NCI-H187 treated with DMSO at 0.1 percent for 48 hours (cell line): Measurements from ENCODE around the gene CMSS1.

Experiments
- DNase-seq: peaks from one replicate; lab custom pipeline; 2025; lab: John Stamatoyannopoulos, UW

The CMSS1 gene

DNA sequence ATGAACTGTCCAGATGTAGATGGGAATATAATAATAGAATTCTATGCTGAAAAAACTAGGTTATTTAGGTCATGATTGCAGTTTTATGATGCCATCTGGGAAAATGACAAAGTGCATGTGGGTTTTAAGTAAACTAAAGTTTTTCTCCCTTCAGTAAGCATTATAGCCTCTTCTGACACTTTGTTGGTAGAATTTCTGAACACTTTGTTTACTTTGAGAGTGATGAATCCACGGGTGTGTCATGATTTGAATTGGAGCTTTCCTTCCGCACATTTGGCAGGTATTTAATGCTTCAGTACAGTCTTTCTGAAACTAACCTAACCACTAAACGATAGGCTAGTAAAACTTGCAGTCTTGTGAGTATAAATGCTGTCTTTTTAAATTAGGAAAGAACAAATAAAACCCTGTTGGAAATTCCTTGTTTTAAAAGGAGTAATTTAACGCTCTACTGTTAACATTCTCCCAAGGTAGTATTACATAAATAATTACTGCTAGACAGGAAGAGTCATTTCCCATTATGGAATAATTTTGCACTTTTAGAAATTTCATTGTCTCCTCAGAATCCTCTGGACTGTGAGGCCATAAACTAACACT, 289.7 kb downstream of the CMSS1 start:
- DNase-seq: no peak

DNA sequence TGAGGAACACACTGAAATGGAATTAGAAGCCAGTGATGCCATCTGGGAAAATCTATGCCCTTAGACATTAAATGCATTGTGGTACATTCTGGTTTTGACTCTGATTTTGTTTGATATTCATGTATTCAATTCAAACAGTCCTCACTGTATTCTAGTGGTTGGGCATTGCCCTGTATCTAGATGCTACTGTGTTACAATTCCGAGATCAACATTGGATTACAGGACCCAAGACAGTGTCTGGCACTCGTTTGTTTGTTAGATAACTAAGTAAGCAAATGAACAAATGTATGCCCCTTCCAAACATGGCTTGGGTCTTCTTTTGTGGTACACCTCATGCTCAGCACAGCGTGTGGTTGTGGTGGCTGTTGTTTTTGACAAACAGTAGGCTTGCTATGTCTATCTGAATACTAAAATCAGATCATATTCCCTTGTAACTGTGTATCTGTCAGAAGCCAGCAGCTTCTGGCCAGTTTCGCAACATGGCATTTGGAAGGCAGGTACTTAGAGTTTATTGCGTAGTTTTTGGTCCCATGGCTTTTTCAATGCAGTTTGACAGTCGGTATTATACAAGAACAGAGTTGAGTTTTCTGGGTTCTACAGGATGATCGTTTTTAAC, 290.9 kb downstream of the CMSS1 start:
- DNase-seq: no peak

DNA sequence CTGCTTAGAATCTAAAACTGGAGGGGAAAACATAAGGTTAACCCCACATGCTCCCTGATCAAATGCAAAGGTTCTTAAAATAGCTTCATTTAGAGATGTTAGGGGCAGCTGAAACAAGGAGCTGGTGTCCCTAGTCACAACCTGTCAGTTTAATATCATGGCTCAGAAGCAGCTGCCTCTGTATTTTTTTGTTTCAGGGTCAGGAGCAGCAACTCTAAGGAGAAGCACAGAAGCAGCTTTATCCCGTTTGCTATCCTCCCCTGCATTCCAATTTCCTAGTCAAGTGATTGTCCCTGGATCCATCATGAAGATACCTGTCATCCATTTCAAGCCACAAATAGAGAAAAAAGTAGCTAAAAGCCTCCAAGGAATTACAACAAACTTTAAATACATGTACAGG, 292.5 kb downstream of the CMSS1 start:
- DNase-seq: no peak

DNA sequence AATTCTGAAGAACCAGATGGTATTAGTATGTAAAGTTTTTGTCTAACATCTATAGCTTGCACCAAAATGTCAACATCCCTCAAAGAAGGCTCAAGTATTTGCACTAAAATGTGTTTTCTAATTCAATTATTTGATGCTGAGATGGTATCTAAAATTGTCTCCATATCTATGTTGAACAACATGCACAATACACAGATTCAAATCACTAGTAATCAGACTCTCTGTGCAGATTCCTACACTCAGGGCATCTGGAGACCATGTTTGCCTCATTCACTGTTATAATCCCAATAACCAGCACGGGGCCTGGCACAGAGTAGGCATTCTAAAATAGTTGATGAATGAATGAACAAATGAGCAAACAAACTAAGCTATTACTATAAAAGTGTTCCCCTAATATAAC, 294.1 kb downstream of the CMSS1 start:
- DNase-seq: no peak

DNA sequence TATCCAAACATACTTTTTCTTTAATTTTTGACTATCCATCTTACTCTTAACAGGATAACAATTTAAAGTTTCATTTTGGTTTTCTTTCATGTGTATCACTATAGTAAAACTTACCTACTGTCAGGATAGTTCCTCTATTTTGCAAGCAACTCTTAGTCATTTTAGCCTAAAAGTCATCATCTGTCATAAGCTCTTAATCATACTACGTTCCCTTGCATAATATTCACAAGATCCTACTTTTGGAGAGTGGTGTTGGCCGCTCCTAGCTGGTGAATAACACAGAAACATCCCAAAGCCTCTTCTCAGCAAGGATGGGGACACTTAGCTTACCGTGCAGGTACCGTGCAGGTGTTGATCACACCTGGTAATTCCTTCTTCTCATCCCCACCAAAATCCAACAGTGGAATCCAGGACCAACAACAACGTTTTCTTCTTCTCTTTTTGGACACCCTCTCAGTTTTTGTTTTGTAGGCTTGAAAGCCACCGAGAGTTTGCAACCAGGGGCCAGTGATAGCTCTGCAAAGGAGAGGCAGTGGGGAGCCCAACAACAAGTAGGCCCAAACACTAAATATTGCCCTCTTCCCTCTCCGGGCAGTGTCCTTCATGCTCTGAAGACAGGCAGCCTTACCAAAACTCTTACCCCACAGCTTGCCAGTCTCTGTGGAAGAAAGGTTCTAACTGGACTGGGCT, 296.2 kb downstream of the CMSS1 start:
- DNase-seq: no peak

DNA sequence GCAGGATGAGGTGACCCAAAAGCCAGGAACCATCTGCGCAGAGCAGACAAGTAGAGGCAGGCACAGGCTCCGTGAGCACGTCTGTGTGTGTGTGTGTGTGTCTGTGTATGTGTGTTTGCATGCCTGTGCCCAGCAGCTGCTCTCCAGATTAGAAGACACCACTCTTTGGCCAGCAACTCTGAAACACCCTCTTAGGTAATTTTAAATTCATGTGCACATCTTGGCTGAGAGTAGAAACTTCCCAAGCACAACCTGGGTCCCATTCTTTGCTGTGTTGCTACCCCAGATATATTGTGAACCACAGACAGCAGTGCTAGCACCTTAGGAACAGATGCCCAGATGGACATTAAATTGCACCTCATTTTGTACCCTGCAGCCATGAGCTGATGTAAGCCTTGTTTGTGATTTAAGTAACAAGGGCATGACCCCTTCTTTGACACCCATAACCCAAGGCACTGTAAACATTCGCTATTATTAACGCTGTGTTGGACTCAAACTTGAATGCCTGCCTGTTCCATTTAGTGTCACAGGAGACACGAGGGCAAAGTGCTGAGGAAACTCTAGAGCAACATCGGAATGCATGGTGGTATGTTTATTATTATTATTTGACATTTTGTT, 296.9 kb downstream of the CMSS1 start, which contains the start of gene FILIP1L:
Gene FILIP1L, minus strand, starts transcription at position 89 of the 618 bp plus-strand sequence.
- DNase-seq: no peak

DNA sequence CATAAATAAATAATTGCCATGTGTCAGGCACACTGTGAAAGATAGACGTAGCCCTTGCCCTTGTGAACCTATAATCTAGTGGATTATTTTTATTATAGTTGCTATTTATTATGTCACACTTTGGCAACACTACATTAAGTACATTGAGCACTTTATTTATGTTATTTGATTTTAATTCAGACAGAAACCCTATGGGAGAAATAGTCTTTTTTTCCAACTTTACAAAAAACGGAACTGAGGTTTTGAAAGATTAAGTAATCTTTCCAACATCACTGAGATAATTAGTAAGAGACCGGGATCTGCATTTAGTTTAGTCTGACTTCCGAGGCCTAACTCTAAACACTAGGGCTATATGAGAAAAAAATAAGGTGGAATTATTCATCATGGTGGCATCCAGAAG, 299.4 kb downstream of the CMSS1 start:
- DNase-seq: no peak

DNA sequence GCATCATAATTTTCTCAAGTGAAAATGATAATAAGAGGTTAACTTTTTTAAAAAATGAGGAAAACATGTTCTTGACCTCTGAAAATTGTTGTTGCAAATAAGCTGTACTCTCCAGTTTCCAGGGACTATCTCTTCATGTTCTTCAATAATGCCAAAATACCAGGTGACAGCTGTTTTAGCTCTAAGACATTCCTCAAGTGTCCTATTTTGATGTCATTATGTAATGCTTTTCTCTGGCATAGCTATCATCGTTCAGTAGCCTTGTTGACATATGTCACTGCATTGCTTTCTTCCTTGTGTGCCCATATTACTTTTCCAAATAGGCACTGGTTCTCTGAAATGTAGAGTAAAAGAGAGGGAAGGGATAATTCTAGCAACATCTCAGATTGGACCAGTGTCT, 302.4 kb downstream of the CMSS1 start:
- DNase-seq: no peak

DNA sequence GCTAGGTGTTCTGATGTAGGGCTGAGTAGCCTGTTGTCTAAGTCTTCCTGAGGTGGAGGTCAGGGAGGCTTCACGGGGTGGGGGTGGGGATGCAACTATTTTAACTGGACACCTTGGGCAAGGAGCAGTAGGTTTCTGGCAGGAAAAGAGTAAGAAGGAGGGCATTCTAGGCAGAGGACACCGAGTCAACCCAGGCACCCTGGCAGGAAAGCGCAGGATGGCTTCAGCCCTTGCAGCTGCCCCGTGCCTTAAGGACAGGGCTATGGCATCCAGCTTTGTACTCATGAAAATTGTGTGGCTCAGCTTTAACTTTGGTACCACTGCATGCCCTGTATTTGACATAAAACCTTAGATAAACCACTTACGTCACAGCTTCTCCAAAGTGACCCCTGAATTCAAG, 303.0 kb downstream of the CMSS1 start:
- no peak for DNase-seq

DNA sequence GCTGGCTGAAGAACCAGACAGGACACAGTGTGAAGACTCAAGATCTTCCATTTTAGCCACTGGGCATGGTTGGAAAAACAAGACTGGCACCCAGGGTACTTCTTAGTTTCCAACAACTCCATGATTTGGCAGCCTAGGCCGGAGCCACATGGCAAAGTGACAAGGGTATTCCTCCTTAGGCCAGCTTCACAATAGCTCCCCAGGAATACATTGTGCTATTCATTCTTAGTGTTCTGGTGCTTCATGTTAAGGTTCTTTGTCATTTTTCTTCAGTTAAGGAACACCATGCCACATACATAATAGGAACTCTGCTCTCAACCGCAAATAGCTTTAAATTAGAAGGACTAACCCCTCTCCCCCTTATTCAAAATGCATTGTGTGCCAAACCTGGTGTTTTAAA, 304.7 kb downstream of the CMSS1 start:
- no peak for DNase-seq

DNA sequence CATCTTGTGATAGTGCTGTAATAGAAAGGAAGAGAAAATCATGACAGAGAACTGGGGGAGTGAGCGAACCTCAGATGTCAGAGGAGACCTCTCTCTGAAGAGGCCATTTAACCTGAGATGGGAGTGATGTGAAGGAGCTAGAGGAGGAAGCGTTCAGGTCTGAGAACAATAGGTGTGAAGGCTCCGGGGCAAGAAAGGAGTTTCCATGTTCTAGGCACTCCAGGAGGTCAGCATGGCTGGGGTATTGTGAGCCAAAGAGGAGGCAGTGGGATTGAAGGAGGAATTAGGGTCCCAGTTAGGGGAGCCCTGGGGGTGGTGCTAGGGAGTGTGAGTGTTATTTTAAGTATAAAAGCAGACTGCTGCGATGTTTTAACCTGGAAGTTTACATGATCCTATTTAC, 305.4 kb downstream of the CMSS1 start:
- DNase-seq: no peak

DNA sequence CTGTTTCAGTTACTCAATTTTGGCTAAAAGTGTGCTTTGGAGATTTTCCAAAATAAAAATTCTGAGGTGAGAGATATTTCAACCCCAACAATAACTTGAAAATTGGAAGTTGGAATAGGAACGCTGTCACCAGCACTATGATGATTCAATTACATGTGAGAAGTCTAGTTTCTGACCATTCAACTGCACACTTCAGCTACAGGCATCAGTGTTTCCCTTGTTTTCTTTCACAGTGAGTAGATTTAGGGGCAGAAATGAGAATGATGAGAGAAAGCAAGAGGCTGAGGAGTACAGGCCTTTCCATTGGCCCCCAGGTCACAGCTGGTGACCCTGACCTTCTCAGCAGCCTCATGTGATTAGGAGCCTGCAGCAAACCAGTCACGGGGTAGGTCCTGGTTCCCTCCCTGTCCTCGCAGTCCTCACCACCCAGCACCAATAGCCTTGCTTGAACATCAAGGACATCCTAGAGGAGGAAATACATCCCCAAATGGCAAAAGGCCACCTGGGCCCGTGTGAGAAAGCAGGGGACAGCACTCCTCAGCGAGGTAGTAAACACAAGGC, 306.6 kb downstream of the CMSS1 start:
- no peak for DNase-seq

DNA sequence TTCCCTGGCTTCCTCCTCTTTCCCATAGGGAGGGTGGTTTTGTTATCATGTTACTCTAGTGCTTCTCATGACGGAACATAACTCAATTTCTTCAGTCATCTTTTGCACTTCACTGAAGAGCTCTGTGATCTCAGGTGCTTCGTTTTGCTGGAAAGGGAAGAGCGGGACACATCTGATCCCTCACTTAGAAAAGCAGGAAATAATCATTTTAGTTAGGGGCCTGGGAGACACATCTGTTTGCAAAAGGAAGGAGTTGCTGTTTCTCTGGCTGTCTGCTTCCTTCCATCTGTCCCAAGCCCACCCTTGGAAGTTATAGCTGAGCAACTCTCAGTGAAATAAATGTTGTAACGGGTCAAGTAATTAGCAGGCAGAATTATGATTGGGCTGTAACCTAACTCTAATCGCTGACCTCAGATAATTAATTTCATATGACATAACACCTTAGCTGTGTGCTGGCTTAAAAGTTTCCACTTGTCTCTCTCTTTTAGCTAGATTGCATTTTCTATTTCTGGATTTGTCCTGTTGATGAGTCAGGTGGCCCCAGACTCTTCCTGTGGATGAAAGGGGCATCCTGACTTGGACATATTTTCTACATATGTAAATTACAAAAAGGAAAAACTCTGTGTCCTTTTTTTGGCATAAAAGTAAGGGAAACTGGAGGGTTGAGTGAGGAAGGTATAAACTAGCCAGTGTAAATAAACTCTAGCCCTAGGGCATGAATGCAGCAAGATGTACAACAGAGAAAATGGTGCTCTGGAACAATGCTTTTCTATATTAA, 307.7 kb downstream of the CMSS1 start:
- no peak for DNase-seq

DNA sequence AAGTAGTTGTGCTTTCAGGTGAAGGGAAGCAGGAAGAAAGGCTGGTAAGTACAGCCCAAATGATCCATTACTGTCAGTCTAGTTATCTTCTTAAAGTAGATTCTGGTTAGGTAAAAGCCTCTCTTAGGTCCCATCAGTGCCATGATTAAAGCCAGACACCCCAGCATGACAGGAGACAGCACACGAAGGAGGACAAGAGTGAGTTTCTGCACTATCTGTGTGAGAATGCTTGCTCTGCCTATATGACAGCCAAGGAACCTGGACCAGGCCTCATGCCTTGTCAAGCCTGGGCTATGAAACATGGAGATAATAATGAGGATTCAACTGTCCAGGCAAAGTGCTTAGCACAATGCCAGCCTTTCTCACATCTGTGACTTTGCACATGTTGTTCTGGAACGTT, 310.1 kb downstream of the CMSS1 start:
- no peak for DNase-seq

DNA sequence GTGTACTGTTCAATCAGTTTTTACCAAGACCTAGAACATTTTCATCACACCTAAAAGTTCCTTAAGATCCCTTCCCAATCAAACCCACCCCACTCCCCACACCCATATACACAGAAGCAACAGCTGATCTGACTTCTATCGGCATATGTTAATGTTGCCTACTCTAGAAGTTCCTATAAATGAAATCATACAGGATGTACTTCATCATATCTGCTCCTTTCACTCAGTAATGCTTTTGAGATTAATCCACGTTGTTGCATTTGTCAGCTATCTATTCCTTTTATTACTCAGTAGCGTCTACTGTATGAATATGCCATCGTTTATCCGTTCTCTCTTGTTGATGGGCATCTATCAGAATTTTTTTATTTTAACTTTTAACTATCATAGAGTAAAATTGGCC, 310.9 kb downstream of the CMSS1 start:
- DNase-seq: no peak

DNA sequence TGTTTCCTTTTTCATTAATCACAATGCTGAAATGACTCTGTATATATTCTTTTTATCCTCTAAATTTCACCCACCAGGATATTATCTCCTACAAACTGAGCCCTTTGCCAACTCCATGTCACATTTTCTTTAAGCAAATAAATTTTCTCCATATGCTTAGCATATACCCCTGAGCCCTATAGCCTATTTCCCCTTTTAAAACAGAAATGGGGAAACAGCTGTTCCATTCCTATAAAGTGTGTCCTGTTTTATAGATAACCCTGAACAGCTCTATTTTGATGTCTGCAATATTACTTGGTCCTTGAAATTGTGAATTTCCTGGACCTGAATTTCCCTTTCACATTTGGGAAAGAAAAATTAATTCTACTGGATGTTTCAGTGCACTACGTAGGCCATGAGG, 312.3 kb downstream of the CMSS1 start:
- no peak for DNase-seq

DNA sequence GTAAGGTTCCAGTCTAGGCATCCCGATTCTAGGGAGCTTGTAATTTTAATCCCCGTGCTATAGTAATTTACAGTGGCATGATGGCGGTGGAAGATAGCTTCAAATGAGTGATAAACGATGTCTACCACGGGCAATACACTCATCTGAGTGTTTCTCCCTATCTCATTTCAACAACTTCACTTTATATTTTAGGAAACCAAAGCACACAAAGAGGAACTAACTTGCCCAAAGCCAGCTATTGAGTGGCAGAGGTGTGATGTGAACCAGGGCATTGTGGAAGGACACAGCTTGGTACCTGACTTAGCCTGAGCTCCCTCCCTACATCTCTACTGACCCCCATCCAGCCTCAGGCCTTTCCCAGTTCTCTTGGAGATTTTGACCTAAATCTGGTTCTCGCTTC, 313.6 kb downstream of the CMSS1 start:
- no peak for DNase-seq

DNA sequence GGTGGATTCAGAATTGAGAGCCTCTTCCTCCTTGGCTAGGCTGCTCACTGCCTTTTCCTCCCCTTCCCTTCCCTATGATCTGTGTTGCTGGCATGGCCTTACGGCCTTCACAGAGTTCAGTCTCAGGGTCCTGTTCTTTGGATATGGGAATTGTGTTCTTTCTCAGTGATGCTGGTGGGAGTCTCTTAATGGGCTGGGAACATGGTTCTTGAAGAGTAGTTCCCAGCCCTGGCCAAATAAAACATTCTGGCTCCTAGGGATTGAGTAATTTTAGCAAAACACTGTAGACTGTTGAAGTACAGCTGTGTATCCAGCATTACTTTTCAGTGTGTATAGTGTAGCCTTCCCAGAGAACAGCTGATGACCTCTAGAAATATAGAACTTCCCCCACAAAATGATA, 319.3 kb downstream of the CMSS1 start:
- no peak for DNase-seq

DNA sequence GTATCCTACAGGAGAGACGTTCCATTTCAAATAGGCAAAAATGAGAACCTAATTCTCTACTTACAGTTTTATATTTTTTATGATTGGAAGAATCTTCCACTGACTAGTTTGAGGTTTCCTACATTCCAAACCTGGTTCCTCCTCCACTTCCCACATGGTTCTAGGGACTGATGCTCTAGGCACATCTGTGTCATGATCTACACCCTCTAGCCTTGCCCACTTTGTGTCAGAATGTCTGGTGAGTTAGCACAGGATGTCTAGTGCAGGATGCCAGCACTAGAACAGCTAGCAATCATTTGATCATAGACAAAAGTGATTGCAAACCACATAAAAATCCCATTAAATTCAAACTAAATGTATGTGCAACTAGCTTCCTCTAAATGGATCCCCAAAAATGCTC, 323.3 kb downstream of the CMSS1 start:
- DNase-seq: no peak

DNA sequence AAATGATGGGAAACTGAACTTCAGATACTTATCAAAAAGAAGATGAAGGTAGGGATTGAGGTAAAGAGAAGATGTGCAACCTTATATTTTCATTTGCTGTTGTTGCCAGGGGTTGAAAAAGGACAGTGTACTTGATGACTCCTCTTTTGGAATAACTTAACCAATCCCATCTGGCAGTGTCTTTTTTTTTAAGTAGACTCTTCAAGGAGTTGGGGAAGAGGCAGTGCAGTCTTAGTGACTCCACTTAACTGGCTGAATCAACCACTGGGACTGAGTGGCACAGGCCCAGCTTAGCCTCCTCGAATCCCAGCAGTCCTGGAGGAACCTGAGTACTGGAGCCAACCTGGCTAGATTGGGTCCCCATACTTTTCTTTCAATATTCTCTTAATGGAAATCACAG, 323.9 kb downstream of the CMSS1 start:
- DNase-seq: no peak

DNA sequence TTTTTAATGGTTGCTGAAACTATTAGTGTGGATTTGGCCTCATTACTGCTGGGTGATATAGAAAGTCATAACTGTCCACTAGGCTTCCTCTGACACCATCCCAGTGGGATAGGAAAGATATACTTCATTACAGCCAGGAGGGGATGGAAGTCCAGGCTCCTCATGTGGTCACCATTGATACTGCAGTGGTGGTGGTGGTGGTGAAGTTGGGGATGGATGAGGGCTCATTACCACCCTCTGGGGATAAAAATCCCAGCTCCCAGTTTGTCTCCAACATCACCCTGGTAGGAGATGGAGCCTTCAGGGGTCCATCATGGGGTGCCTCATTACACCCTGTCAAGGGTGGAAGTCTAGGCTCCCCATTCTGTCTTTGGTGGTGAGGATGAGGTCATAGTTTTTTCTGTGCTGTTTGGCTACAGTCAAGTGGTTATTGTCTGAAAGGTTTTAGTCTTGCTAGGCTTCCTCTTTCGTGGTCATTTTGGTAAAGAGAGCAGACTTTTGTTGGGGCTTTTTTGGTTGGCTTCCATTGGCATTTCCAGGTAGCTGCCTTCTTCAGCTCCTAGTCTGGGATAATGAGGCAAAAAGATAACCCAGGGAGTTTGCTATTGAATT, 326.7 kb downstream of the CMSS1 start:
- DNase-seq: no peak

DNA sequence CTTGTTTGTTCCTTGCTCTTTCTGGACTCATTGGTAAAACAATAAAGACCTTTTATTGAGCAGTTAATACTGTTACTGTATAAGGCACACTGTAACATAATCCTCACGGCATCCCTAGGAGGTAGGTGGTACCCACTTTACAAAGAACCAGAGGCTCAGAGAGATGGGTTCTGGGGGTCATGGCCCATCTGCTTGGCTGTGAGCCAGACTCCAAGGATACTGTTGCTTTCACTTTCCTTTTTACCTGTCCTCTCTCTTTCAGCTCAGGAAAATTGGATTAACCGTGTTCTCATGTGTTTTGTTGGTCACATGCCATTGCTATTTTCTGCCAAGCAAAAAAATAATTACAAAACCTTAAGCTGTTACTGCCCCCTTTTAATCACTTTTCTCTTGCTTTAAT, 331.5 kb downstream of the CMSS1 start:
- DNase-seq: no peak
